Measurements from ENCODE around the gene FAM107B.
A peak's percentile ranks its signal among the peaks of the same experiment; 100 is the strongest.
"Not testable (repeated sequence)": the region's sequence is repeated elsewhere in the genome, so short reads cannot be mapped to it uniquely, and the experiment has no call there.

The FAM107B gene

GRCh38 chr10:14659137-14659536 lies 115.6 kb downstream of the FAM107B start:
- not testable (repeated sequence) for DNase-seq

DNA sequence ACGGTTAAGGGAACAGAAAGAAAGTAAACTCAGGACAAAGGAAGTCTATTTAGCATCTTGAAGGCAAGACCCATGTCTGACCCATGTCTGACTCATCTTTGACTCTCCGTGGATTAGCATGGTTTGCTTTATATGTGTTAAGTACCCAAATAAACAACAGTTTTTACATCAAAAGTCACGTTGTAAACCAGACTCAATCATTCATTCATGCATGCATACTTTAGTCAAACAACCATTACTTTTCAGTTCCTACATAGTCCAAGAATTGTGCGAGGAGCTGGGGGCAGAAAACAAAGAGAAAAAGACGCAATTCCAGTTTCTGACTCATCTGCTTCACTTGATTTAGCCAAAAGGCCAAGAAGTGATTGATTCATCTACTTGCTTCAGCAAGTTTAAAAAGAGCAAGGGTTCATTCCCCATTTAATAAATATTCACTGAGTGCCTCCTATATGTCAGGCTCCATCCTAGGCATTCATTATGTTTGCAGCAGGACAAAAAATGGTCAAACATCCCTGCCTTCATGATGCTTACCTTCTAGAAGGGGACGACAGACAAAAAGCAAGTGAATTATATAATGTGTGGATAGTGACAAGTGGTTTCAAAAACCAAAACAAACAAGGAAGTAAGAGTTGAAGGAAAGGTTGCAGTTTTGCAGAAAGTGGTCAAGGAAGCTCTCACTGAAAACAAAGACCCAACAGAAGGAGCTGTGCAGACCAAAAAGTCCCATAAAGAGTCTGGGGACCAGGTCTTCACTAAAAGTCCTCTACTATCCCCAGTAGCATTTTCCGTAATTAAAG lies 116.2 kb downstream of the FAM107B start:
- no peak for DNase-seq

DNA sequence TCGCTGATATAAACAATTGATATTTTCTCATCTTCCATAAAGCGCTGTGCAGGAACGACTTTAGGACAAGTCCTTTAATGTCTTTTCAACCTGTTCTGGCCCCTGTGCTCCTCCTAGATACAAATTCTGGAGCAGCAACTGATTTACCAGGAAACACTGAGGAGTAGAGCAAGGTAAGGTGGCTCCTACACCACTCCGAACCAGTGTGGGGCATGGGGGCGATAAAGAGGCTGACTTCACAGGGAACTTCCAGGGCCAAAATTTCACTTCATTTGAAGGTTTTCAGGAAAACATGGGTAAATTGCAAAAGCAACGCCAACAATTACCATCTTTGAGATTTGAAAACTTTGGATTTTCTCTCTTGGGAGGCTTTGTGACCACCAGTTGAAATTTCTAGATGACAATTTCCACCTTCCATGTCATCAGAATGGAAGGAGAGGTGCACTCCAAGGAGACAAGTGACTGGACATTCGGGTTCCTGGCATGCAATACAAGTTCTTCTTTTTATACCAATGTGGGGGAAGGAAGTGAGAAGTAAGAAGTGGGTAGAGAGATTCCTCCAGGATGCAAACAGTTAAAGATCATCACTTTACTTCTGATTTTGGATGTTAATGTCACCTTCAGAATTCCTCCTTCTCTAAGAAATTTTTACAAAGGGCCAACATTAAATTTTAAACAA lies 118.5 kb downstream of the FAM107B start:
- DNase-seq = no peak

GRCh38 chr10:14654821-14655382 lies 119.8 kb downstream of the FAM107B start:
- no peak for DNase-seq

DNA sequence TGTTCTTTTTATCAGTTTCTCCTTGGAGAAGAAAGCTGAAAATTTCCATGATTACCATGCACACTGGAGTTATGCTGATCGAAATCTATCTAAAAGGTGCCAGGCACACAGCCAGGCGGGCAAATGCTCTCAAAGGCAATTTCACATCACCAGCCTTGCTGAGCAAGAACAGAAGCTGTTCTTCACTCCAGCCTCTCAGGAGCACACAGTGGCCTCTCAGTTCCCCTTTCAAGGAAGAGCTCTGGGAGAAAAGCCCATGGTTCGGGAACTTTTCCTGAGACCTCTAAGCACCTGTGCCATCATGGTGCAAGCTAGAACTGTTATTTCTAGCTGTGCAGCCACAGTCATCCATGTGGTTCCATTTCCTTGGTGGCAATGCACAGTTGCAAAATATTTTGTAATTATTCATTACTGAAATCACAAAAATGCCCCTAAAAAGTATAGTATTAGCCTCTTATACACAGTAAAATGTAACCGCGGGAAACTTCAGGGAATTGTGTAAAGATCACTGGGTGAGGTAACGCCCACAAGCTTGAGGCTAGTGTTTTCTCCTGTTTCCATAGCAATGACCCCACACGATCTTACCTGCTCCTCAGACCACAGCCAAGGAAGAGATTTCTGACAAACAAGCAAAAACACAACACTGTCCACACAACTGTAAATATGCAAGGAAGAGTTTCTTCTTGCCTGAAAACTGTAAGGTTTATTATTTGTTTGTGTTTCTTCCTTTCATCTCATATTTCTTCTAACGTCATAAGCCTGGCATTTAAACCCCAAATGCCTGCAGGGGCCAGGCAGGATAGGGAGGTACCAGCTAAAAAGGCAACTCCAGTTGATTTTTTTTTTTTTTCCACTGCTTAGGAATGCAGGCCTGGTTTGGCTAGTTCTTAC lies 121.2 kb downstream of the FAM107B start:
- DNase-seq = peak; percentile 99

DNA sequence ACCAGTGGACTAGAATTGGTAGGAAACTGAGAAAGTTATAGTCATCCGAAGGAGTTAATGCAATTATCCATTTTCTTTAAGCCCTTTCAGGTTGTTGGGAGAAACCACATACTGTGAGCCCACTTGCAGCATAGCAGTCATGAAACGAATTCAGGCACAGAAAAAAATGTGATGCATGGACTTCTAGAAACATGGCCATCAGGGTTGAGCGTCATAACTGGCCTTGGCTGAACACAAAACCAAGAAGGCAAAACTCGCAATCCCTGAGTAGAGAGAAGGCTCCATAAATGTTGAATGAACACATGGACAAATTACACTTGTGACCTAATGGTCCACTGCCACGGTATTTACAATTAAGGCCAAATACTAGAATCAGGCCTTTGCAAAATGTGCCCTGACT lies 121.9 kb downstream of the FAM107B start:
- no peak for DNase-seq

- DNase-seq = no peak
Measured at GRCh38 chr10:14652067-14652466, 122.6 kb downstream of the FAM107B start.

GRCh38 chr10:14649739-14650138 lies 125.0 kb downstream of the FAM107B start:
- no peak for DNase-seq

DNA sequence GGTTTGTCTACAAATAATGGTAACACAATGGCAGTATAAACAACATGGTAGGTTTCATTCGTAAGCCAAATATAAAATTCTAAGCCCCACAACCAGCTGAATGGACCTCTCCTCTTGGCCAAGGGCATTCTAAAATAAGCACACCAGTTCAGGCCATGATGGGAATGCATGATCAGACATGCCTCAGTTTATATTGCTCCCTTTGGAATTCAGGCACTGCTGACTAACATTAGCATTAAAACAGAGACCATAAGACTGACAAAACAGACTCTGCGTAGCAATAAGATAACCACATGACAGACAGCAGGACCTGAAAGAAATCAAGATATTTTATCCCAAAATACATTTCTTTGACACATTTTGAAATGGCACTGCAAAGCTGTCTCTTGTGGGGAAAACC lies 125.8 kb downstream of the FAM107B start:
- DNase-seq = no peak

DNA sequence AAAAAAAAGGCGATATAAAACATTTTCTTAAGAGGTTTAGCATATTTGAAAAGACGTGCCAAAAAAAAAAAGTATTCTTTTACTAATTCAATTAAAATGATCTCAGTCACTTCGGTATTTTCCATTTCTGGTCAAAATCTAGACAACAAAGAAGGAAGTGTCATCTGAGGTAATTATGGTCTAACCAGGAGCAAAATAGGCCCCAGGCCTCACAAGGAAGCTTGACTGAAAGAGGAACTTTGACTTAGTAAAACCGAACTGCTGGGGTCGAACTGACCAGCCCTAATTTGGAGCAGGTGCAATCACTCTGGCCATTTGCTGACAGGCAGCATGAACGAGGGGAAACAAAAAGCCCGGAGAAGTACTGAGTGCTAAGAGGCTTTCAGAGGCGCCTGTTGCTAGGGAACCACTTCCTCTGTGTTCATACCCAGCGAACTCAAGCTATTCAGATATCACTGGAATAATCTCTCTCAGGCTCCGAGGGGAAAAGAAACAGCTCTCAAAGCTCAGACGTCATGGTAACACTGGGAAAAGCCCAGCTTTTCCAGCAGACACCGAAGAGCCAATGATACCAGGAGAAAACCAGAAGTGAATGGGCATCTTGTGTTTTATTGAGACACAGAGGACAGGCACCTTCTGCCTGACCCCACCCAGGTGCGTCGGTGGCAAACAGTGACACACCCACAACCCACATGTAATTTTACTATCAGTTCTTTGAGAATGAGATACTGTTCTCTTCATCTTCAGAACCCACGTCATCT lies 126.5 kb downstream of the FAM107B start:
- DNase-seq = no peak

GRCh38 chr10:14645239-14645960 lies 129.3 kb downstream of the FAM107B start:
- DNase-seq = no peak

DNA sequence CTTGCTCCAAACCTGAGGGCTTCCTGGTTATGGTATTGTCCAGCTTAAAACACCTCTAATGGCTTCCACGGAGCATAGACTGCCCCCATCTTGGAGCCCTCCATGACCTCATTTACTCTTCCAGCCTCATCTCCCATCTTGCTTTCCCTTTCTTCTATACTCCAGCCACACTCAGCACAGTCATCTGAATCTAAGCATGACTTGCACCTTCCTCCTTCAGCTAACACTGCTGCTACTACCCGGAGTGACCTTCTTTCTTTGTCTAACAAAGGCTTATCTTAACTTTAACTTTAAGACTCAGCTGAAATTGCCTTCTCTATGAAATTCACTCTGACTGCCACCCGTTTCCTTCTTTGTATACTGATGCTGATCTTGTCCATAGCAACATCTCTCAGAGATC lies 135.1 kb downstream of the FAM107B start:
- DNase-seq = no peak

DNA sequence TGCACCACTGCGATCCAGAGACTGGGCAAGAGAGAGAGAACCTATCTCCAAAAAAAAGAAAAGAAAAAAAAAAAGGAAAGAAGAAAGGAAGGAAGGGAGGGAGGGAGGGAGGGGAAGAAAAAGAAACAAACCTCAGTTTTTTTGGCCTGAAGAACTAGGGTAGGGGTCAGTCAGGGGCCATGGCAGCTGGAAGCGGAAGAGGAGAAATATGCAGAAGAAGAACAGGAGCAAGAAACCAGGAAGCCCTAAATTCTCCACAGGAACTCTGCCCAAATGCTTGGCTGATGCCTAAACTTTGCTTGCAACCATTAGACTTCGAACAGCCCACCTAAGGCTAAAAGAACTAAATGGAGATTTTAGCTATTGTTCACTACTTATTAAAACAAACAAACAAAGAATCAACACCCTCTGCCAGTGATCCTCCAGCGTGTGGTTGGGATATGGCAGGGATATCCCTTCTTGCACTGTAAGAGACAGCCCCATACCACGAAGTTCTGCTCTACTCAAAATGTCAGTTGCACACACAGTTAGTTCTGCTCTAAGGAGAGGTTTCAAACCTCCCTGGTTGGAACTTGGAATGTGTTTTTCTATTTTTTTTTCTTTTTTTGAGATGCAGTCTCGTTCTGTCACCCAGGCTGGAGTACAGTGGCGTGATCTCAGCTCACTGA lies 139.5 kb downstream of the FAM107B start:
- DNase-seq = no peak

- DNase-seq = not testable (repeated sequence)
Measured at GRCh38 chr10:14634572-14634971, 140.1 kb downstream of the FAM107B start.

GRCh38 chr10:14625765-14626525 lies 148.8 kb downstream of the FAM107B start:
- no peak for DNase-seq

DNA sequence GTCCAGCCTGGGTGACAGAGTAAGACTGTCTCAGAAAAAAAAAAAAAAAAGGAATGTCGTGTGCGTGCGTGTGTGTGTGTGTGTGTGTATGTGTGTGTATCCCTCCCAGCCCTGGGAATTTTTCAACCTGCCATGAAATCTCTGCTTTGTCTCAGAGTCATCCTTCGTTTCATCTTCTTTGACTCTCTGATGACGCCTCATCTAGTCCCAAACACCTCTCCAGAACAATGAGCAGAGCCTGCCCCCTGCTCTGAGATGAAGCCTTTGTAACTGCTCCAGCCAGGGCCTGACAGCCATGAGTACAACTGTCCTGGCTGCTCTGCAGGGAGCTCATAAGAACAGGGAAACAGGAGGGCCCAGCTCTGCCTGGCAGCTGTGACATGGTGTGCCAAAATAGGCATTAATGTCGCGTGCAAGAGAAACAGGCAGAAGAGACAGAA lies 149.5 kb downstream of the FAM107B start:
- no peak for DNase-seq

GRCh38 chr10:14624600-14624999 lies 150.1 kb downstream of the FAM107B start:
- DNase-seq = no peak

GRCh38 chr10:14623931-14624330 lies 150.8 kb downstream of the FAM107B start:
- no peak for DNase-seq

- DNase-seq = no peak
Measured at GRCh38 chr10:14621037-14621436, 153.7 kb downstream of the FAM107B start.

DNA sequence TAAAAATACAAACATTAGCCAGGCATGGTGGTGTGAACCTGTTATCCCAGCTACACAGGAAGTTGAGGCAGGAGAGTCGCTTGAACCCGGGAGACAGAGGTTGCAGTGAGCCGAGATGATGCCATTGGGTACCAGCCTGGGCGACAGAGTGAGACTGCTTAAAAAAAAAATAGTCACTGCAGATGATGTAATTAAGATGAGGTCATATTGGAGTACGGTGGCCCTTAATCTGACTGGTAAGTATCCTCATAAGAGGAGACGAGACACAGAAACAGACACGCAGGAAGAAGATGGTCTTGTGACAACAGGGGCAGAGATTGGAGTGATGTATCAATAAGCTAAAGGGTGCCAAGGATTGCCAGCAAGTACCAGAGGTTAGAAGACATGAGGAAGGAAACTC lies 156.0 kb downstream of the FAM107B start:
- no peak for DNase-seq
